ENCODE measurements around the gene LIN9. TPM values are rescaled to one million over a fixed set of nuclear protein-coding genes. Genes with fewer than 3 reads are reported as not detected.
"Not testable (repeated sequence)": the region's sequence is repeated elsewhere in the genome, so short reads cannot be mapped to it uniquely, and the experiment has no call there.

Gene LIN9
- total RNA-seq, 1 donor from 2014 or later: 7.0 TPM

GRCh38 chr1:226274138-226274537, 34.8 kb downstream of the LIN9 start:
- peak; percentile 58 for DNase-seq (ENCODE audit: low spot score)

GRCh38 chr1:226272233-226272902, 36.6 kb downstream of the LIN9 start:
- peak; percentile 13 for DNase-seq (ENCODE audit: low spot score)

- DNase-seq (ENCODE audit: low spot score): no peak
These were observed 40.4 kb downstream of the LIN9 start for GRCh38 chr1:226268421-226269124.

- no peak for DNase-seq (ENCODE audit: low spot score)
These were observed 47.1 kb downstream of the LIN9 start for GRCh38 chr1:226261818-226262217.

GRCh38 chr1:226255380-226255779, 53.6 kb downstream of the LIN9 start:
- peak; percentile 77 for DNase-seq (ENCODE audit: low spot score)

- DNase-seq (ENCODE audit: low spot score): no peak
These were observed 55.0 kb downstream of the LIN9 start for GRCh38 chr1:226253933-226254332.

GRCh38 chr1:226252841-226253240, 56.1 kb downstream of the LIN9 start:
- not testable (repeated sequence) for DNase-seq (ENCODE audit: low spot score)

- DNase-seq (ENCODE audit: low spot score): no peak
These were observed 58.5 kb downstream of the LIN9 start for GRCh38 chr1:226250511-226250910.

- DNase-seq (ENCODE audit: low spot score): peak; percentile 62
These were observed 60.2 kb downstream of the LIN9 start for GRCh38 chr1:226248796-226249195.

GRCh38 chr1:226248091-226248490, 60.9 kb downstream of the LIN9 start:
- peak; percentile 81 for DNase-seq (ENCODE audit: low spot score)

- no peak for DNase-seq (ENCODE audit: low spot score)
These were observed 69.5 kb downstream of the LIN9 start for GRCh38 chr1:226239421-226239820.

- no peak for DNase-seq (ENCODE audit: low spot score)
These were observed 72.1 kb downstream of the LIN9 start for GRCh38 chr1:226236826-226237225.

GRCh38 chr1:226233806-226234205, 75.2 kb downstream of the LIN9 start:
- no peak for DNase-seq (ENCODE audit: low spot score)

GRCh38 chr1:226233293-226233692, 75.7 kb downstream of the LIN9 start:
- DNase-seq (ENCODE audit: low spot score): no peak

- no peak for DNase-seq (ENCODE audit: low spot score)
These were observed 82.4 kb downstream of the LIN9 start for GRCh38 chr1:226226601-226227000.

- DNase-seq (ENCODE audit: low spot score): no peak
These were observed 85.1 kb downstream of the LIN9 start for GRCh38 chr1:226223786-226224244.

- no peak for DNase-seq (ENCODE audit: low spot score)
These were observed 85.7 kb downstream of the LIN9 start, which contains the start of gene MIXL1 for GRCh38 chr1:226223157-226223785. Gene MIXL1 (plus strand): TSS chr1:226223664. CDS start chr1:226223682, 18 bp downstream.

- DNase-seq (ENCODE audit: low spot score): no peak
These were observed 86.3 kb downstream of the LIN9 start for GRCh38 chr1:226222686-226223085.

- no peak for DNase-seq (ENCODE audit: low spot score)
These were observed 88.3 kb downstream of the LIN9 start for GRCh38 chr1:226220473-226221189.

GRCh38 chr1:226217273-226217672, 91.7 kb downstream of the LIN9 start:
- DNase-seq (ENCODE audit: low spot score): no peak

- no peak for DNase-seq (ENCODE audit: low spot score)
These were observed 92.9 kb downstream of the LIN9 start for GRCh38 chr1:226216056-226216455.

- no peak for DNase-seq (ENCODE audit: low spot score)
These were observed 93.7 kb downstream of the LIN9 start for GRCh38 chr1:226215239-226215638.
